ENCODE results near the gene DENND4A. TPM values are rescaled to one million over a fixed set of nuclear protein-coding genes. Genes with fewer than 3 reads are reported as not detected.
A peak's percentile ranks its signal among the peaks of the same experiment; 100 is the strongest.

The DENND4A gene
- total and polyA plus RNA-seq, 10 of the 15 experiments (the other 5 are each of a cell fraction or from before 2014, with no cell fraction given) = 14.2 to 81.8 (median 34.1) TPM

- TF ChIP-seq RUNX3 (IDR thresholded peaks at IDR 0.05; ENCODE audit: low read length) (peak; percentile 52), SIX5 (IDR thresholded peaks at IDR 0.05; ENCODE audit: low read depth, low read length, severe bottlenecking) (no peak)
Observed at GRCh38 chr15:65805019-65805745, 13.1 kb upstream of the DENND4A start (continued).

DNA sequence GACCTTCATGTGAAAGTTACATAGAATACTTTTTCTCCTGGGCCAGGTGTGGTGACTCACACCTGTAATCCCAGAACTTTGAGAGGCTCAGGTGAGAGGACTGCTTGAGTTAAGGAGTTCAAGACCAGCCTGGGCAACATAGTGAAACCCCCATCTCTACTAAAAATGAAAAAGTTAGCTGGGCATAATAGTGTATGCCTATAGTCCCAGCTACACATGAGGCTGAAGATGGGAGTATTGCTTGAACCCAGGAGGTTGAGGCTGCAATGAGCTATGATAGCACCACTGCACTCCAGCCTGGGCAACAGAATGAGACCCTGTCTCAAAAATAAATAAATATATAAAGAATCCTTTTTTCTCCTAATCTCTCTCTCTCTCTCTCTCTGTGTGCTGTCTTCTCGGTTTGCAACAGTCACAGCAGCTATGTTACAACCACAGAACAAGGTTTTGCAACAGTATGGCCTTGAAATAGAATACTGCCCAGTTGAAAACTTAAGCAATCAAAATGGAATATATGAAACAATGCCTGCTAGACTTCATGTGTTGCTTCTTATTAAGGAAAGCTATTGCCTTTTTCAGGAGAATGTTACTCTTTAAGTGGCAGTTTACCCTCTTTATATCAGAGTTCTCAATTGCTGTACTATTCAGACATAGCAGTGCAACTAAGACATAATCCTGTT is 12.3 kb upstream of the DENND4A start:
- ATAC-seq (peak; percentile 40), FAIRE-seq (no peak), DNase-seq (ENCODE audit: low read depth, low spot score) (no peak)
- Histone ChIP-seq H3K4me3 (no peak overlapping the region), H3K79me2 (ENCODE audit: control insufficient read depth, insufficient read depth, low read length) (no peaks in the 10 kb centered on the region), H2AFZ (ENCODE audit: control insufficient read depth, low read depth, low read length) (peak overlapping the region; percentile 66; the same call in 1 of the 2 replicates), H4K20me1 (ENCODE audit: control insufficient read depth, insufficient read depth) (no peaks in the 10 kb centered on the region), H3K36me3 (ENCODE audit: control insufficient read depth in 2 of 2, insufficient read depth in 2 of 2, low read length in 1 of 2) (no peaks in the 10 kb centered on the region), H3K4me2 (ENCODE audit: control insufficient read depth, insufficient read depth) (no peak overlapping the region), H3K9me3 (replicated peaks; ENCODE audit: control insufficient read depth, insufficient read depth, low read length) (no peaks in the 10 kb centered on the region), H3K27ac (ENCODE audit: control insufficient read depth, insufficient read depth) (peak overlapping the region; percentile 10; the same call in 1 of the 2 replicates), H3K4me1 (ENCODE audit: control insufficient read depth, insufficient read depth, low read length) (peaks cover 27% of the 10 kb centered on the region), H3K27me3 (replicated peaks in 1 of 2; ENCODE audit: control insufficient read depth in 2 of 2, insufficient read depth in 2 of 2, low read length in 1 of 2) (no peaks in the 10 kb centered on the region), H3K9ac (ENCODE audit: control insufficient read depth, insufficient read depth, low read length) (no peak overlapping the region)
- WGBS (ENCODE audit: insufficient coverage, insufficient replicate concordance, low lambda C conversion rate, missing lambda C conversion rate) = 94% methylated on average over 1 of the region's 1 CpG
- ChIA-PET CTCF (interaction anchor here (0.9 to 2.4 kb wide), 7 partner anchors 10 to 138 kb away, joined by 3 to 10 read pairs (median 3); no protein-coding TSS in a partner anchor), RAD21 (ENCODE audit: unreplicated experiment) (interaction anchor here (0.7 to 3.0 kb wide), 8 partner anchors 10 to 33 kb away, joined by 3 to 18 read pairs (median 3); no protein-coding TSS in a partner anchor), SMC1A (ENCODE audit: uncharacterized antibody, unreplicated experiment) (interaction anchor here (0.9 to 25.5 kb wide), 6 partner anchors 10 to 66 kb away, joined by 3 to 488 read pairs (median 4); no protein-coding TSS in a partner anchor), POLR2A (interaction anchor here (0.6 to 6.3 kb wide), 6 partner anchors 10 to 31 kb away, joined by 3 to 43 read pairs (median 3); partner anchors contain the start of gene DENND4A)
- no TSS peak for BruUV-seq (replicated peaks)
- in situ Hi-C loops (cut with MboI) = no loop called here
- TF ChIP-seq ATF2 (IDR thresholded peaks at IDR 0.05; ENCODE audit: low read length) (no peak), MYC (IDR thresholded peaks at IDR 0.05; ENCODE audit: insufficient read depth, insufficient read length, insufficient replicate concordance, low read length, severe bottlenecking) (no peak), RUNX3 (IDR thresholded peaks at IDR 0.05; ENCODE audit: low read length) (0 out of 2 replicates have a peak, but pooled peaks have one; percentile 17), CEBPZ (IDR thresholded peaks at IDR 0.05; ENCODE audit: low read depth, low read length) (no peak), IRF4 (IDR thresholded peaks at IDR 0.05; ENCODE audit: low read depth, low read length) (no peak), NRF1 (conservative IDR thresholded peaks at IDR 0.05; ENCODE audit: low read depth, low read length) (no peak)
- TF ChIP-seq, protein P1, sequence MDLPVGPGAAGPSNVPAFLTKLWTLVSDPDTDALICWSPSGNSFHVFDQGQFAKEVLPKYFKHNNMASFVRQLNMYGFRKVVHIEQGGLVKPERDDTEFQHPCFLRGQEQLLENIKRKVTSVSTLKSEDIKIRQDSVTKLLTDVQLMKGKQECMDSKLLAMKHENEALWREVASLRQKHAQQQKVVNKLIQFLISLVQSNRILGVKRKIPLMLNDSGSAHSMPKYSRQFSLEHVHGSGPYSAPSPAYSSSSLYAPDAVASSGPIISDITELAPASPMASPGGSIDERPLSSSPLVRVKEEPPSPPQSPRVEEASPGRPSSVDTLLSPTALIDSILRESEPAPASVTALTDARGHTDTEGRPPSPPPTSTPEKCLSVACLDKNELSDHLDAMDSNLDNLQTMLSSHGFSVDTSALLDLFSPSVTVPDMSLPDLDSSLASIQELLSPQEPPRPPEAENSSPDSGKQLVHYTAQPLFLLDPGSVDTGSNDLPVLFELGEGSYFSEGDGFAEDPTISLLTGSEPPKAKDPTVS (IDR thresholded peaks at IDR 0.05; ENCODE audit: low read depth, low read length) = no peak
- intact Hi-C loops (cut with micrococcal nuclease; ENCODE audit: unreplicated experiment) = no loop called here

Measured in GM12878 (cell line).